ENCODE results near the gene KRT23.

The KRT23 gene

DNA sequence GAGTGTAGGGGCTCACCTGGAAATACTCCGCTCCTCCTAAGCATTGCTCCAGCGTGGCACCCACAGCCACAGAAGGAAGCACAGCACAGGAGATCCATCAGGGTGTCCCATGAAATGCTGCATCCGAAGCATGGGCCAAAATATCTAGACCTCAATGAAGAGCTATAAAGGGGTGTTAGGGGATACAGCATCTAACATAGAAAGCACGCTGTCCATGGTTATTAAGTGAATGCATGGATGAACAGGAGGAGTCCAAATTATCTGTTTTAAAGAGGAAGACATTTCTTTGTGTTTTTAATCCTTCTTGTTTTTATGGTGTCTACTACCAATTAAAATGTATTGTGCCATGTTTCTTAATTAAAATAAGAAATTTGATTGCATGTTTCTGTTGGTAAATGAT, 30.8 kb downstream of the KRT23 start:
- DNase-seq = no peak

DNA sequence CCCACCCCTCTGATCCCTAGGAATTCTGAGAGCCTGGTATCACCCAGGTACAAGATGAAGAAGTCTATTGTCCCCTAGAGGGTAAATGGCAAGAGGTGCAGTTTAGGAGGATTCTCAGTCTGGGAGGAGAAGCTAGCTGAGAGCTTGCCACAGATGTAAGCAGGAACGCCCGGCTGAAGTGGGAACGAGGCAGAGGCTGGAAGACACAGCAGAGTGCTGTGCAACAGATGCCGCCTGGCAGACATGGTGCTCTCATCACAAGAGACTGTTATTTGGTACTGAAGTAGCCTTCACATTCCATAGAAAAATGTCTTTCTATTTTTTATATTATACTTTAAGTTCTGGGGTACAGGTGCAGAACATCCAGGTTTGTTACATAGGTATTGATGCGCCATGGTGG, 32.1 kb downstream of the KRT23 start:
- no peak for DNase-seq

DNA sequence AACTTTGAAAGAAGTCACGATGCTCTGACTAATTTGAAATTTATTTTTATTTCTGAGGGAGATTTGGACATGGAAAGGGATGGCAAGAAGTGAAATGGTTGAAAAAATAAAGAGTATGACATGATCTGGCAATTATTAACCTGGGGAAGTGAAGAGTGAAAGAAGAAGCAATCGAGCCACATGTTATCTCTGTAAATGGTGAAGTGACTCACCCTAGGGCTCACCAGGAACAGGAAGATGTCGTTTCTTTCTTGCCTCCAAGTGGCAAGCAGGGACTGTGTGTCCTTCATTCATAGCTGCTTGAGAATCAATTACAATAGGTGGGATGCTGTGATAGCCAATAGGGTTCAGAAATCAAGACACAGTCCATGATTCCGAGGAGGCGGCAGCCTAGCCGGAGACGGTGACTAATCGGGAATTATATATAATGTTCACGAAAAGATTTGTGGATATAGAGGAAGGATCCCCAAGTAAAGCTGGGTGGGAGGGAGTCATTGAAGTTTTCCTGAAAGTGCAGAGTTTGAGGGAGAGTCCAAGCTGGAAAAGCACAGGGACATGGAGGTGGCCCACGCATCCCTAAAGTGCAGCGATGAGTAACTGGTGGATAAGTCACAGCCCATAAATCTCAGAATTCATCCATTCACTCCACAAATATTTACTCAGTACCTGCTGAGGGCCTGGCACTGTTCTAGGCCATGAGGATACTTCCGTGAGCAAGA, 34.2 kb downstream of the KRT23 start:
- peak; percentile 51 to 52 for DNase-seq

DNA sequence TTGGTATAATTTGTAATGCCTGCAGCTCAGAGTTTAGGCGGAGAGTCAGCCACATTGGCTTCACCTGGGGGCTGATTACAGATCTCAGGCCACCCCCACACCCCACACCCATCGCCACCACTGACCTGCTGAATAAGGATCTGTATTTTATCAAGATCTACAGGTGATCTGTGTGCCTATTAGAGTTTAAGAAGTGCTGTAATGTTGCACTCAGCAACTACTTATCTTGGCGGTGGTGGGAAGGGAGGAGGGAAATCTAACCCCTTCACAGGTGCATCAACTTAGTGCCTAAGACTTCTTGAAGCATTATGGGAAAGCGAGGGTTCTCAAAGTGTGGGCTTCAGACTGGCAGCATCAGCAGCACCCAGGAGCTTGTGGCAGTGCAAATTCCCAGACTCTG, 34.9 kb downstream of the KRT23 start:
- no peak for DNase-seq

DNA sequence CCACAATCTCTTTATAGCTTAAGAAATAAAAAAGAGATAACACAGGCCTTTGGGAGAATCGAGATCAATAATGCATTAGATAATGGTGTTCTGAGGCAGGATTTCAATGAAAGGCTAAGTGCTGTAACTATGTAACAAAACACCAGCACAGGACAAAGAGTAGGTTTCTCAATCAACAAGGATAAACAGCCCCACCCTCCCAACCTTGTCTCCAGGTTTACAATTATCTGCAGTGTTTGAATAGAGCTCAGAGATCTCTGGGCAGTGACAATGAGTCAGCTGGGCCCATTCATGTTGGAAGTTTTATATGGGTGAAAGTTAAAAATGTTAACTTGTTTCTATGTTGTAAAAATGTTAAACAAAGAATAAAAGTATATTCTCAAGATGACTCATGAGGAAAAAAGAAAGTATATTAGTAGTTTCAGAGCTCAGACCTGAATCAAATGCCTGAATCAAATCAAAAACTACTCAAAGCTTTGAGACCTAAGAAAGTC, 35.4 kb downstream of the KRT23 start:
- DNase-seq = no peak

DNA sequence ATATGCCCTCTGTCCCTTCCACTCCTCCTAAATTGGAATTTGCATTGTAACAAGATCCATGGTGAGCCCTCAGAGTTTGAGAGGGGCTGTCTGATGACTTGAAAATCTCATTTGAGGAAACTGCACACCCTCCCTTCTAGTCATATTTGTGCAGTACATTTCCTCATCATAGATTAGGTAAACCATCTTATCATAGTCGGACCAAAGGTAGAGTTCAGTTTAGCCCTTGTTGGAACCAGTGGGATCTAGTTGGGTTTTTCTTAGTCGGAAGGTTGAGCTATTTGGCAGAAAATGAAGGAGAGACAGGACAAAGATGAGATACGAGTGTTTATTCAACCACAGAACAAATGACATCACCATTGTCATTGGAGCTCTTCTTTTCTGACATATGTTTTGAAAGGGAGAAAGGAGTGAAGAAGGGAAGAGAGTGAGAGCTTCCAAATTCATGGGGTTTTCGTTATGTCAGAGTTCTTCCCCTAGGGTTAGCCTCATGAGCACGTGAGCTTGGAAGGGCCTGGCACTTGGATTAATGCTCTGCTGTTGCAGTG, 36.6 kb downstream of the KRT23 start:
- no peak for DNase-seq

DNA sequence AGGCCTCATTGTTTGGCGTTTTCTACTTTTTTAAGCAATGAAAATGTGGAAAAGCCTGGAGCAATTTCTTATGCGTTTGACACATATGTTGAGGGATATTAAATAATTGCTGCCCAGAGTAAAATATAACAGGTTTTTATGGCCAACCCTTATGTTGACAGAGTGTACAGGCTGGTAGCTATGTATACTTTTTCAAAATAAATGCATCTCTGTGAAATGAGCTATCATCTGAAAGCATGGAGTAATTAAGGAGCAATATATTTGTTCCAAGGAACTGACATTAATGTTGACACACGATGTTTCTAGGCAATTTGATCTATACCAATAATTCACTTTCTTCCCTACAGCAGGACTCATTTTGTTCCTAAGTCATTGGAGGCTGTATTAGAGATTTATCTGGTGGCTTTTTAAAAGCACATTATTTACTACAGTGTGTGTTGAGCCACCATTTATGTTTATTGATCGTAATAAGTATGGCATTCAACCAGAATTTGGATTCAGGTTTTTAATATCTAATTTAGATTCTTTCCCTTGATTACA, 40.5 kb downstream of the KRT23 start:
- no peak for DNase-seq

DNA sequence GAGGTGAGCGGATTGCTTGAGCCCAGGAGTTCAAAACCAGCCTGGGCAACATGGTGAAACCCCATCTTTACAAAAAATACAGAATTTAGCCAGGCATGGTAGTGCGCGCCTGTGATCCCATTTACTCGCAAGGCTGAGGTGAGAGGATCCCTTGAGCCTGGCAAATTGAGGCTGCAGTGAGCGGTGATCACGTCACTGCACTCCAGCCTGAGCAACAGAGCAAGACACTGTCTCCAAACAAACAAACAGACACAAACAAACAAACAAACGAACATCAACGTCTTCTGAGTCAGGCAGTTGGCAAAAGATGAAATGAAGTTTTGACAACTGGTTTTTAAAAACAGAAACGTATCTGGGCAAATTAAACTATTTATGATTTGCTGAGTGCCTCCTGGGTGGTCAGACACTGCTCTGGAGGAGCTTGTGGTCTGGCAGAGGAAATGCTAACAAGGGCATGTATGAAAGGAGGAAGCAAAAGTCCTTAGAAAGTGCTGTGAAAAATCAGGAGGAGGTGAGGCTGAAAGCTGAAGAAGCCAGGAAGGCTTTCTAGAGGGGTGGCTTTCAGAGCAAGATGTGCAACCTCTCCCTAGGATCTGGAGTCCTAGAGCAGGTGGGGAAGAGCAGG, 42.2 kb downstream of the KRT23 start:
- DNase-seq = no peak

DNA sequence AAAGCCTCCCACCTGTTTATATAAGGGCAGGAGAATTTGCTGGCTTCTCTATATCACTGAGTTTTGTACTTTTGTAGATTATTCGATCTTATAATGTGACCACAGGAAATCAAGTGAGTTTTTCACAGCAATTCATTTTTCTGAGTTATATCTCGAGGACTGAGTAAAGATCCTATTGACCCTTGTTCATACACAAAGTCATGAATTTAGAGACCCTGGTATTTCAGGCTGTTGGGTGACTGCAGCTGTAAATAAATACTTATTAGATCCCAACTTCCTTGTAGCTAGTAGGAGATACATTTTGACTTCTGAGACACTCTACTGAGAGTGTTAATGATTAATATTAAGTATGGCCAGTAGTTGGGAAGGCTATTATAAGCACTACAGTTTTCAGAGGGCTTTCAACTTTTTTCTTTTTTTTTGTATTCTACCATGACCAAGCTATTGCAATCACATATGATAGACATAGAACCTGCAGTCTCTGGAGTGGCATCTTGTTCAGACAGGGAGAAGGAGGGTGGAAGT, 49.2 kb downstream of the KRT23 start:
- DNase-seq = no peak

DNA sequence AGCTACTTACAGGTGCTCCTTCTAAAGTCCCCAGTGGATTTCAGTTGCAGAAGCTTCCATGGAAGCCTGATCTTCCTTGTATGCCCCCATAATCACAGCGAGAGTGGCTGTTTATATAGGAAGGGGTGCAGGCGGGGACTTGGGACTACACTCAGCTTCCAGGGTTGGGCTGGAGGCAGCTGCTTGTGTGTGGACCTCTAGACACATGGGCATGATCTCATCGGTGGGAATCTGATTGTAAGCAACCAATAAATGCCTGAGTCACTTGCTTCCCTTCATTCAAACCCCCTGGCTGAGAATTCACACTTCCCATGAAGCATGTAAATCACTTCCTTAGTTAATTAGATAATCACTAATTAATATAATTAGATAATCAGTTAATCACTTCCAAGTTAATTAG, 51.4 kb downstream of the KRT23 start:
- DNase-seq = no peak

DNA sequence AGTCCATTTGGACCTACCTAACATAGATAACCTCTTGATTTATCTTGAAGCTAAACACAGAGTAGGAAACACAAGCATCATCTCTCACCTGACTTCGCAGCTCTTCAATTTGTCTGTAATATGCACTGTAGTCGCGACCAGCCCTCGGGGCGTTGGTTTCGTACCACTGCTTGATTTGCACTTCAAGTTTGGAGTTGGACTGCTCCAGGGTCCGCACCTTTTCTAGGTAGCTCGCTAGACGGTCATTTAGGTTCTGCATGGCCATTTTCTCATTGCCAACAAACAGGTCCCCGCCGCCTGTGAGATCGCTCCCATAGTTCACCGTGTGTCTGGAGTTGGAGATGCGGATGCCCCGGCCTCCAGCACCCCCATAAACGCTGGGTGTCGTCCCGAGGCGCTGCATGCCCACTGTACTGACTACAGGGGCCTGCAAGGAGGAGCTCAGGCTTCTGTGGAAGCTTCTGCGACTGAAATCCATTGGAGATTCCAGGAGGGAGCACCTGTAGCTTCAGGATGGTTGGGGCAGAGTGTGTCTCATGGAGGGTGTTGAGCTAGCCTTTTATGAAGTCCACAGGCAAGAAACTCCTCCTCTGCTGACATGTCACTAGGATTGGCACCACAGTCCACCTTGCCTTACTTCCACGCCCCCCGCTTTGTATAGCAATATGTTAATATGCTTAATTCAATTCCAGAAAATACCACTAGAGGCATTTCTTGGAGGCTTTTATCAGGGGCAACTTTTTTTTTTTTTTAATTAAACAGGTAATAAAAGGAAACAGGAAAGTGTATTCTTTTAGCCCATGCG, 52.5 kb downstream of the KRT23 start, which contains the start of gene KRT20:
KRT20 (minus strand) TSS at position 535 of the 805 bp plus-strand sequence; CDS start at position 478, 57 bp downstream.
- no peak for DNase-seq

DNA sequence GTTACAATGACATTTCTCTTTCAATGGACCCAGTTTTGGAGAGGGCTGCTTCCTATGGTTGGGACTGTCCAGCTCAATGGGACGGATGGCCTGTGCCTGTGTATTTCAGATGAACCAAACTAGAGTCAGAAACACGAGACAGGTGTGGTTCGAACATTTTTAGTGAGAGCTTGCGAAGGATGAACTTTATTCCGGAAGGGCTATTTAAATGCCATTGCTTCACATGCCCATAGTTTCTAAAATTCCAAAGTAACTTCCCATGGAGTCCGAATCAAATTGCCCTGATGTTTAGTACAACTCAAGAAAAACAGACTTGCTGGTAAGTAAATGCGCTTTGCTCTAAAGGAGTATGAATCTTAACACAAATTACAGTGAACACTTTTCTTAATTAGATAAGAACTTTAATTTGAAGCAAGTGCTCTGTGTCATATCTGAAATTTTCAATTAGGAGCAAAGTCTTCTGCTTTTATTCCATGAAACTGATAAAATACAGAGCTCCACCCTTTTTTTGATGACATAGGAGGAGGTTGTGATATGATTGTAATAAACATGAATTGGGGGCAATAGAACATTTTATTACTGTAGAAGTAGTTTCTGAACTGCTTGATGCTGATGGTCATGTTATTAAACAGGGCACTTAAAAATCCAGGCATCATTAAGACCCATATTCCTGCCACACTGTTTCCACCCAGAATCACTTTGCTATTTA, 53.7 kb downstream of the KRT23 start:
- DNase-seq = no peak

DNA sequence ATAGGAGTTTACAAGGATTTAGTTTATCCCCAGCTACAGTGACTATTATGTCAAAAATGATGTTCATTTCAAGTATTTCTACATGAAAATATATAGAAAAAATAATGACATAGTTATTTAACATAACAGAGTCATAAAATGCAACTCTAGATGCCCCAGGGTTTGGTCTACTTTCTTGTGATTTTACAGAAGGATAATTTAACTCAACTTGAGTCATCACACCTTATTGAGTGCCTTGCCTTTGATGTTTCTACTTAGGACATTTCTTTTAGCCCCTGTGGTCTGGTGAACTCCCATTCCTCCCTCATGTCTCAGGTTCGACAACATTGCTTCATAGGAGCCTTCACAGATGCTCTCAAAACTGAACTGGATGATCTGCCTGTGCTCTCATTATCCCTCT, 54.4 kb downstream of the KRT23 start:
- no peak for DNase-seq

DNA sequence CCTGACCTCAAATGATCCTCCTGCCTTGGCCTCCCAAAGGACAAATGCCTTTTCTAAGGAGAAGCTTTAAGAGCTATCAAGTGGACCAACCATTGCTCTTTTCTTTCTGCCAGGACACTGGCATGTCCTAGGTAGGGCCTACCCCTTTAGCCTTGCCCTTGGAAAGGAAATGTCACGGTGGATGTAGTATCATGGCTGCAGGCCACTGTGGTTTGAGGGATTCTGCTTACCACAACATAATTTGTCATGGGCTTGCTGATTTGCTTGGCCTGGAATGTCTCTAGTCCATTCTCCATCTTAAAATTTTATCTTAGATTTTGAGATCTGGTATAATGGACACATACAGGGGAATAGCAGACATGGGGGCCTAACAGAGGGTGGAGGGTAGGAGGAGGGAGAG, 58.4 kb downstream of the KRT23 start:
- DNase-seq = no peak

DNA sequence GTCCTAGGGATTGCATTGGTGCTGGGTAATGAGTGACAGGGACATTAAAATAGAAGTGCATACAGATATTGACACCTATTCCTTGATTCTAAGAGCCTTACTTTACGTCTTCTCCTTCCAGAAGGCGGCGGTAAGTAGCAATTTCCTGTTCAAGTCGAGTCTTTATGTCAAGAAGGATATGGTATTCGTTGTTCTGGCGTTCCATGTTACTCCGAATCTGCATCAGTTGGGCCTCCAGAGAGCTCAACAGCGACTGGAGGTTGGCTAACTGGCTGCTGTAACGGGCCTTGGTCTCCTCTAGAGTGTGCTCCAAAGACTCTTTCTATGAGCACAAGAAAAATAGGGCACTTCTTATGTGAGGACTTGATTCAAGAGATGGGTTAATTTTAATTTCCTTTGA, 59.4 kb downstream of the KRT23 start:
- DNase-seq = no peak

DNA sequence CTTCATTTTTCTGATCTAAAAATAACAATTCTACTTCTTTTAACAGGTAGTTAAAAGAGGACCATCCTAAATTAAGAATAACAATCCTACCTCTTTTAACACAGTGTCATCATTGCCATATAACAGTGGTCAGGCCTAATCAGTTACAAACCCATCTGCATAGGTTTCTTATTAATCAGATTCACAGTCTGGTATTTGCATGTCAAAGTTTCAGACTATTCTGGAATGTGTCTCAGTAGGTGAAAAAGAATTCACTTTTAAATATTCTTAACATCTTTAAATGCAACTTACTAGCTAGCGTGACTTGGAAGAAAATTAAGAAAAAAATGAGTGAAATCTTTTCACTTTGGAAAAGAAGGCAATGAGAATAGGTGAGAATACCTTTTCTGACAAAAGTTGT, 63.6 kb downstream of the KRT23 start:
- DNase-seq = no peak

DNA sequence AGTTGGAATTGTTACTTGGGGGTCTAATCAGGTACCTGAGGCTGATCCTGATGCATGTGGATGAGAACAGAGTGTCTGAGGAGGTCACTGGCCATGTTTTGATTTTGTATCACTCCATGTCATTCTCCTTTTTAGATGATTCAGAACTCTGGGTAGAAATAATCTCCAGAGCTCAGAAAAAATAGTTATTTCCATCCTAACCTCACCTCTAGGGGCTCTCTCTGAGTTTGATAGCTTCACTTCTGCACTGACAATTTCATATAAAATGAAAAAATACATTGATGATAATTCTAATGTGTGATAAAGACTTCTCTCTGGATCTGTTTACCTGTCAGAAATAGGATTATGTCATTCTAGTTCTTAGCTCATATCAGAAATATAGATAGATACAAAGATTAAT, 64.2 kb downstream of the KRT23 start:
- no peak for DNase-seq

Data from inflammatory macrophage treated with lipopolysaccharide for 1 hour (primary cell).